Neutrophil (primary cell): ENCODE results near the gene SS18L1.

ENCODE experiments used
- H3K27ac ChIP-seq: fragments of 200-600 bp; sonication (generic); 2 replicates; pipeline ENCODE4 v1.5.1; 2016; ENCODE audit warnings: mild to moderate bottlenecking, moderate library complexity
- H3K27me3 ChIP-seq: fragments of 200-600 bp; sonication (generic); 2 replicates; pipeline ENCODE4 v1.6.0; 2016; ENCODE audit warnings: mild to moderate bottlenecking
- H3K36me3 ChIP-seq: fragments of 200-600 bp; sonication (generic); 2 replicates; pipeline ENCODE4 v1.5.1; 2017
- H3K4me1 ChIP-seq, 2 experiments: fragments of 200-600 bp in 1 of 2; sonication (generic) in 1 of 2; 1 replicate in 1 of 2; 2 replicates in 1 of 2; pipeline versions ENCODE4 v1.5.1 to v1.6.1; 2013 to 2016; ENCODE audit warnings: low read depth in 1 of 2, low read length in 1 of 2, mild to moderate bottlenecking in 1 of 2, moderate library complexity in 1 of 2; ENCODE audit not compliant: control insufficient read depth in 1 of 2, insufficient read depth in 1 of 2
- H3K4me3 ChIP-seq, 2 experiments: fragments of 200-600 bp in 1 of 2; sonication (generic) in 1 of 2; 1 replicate in 1 of 2; 2 replicates in 1 of 2; pipeline ENCODE4 v1.5.1; 2013 to 2016; ENCODE audit warnings: low read depth in 1 of 2, low read length in 1 of 2, mild to moderate bottlenecking in 1 of 2, moderate library complexity in 1 of 2
- H3K9me3 ChIP-seq: fragments of 200-600 bp; sonication (generic); 2 replicates; pipeline ENCODE4 v1.5.1; 2016
- CTCF ChIP-seq: fragments of 200-600 bp; sonication (generic); IDR thresholded peaks from 2 replicates; pipeline ENCODE4 v1.5.1; 2016; ENCODE audit warnings: antibody characterized with exemption

Gene SS18L1

GRCh38 chr20:62230696-62231095 lies 87.1 kb downstream of the SS18L1 start:
- no peaks in the 10 kb centered on the region for H3K4me1 ChIP-seq
- H3K36me3 ChIP-seq = no peaks in the 10 kb centered on the region
- H3K9me3 ChIP-seq = no peaks in the 10 kb centered on the region
- TF ChIP-seq CTCF = no peak
- peak overlapping the region; percentile 78 for H3K27ac ChIP-seq
- H3K27me3 ChIP-seq = peaks cover 50% of the 10 kb centered on the region
- no peak overlapping the region for H3K4me3 ChIP-seq

- H3K27me3 ChIP-seq = peaks cover 44% of the 10 kb centered on the region
- no peaks in the 10 kb centered on the region for H3K9me3 ChIP-seq
- no peak overlapping the region for H3K4me3 ChIP-seq
- no peaks in the 10 kb centered on the region for H3K4me1 ChIP-seq
- H3K27ac ChIP-seq = no peak overlapping the region
- no peak for TF ChIP-seq CTCF
- H3K36me3 ChIP-seq = no peaks in the 10 kb centered on the region
Observed at GRCh38 chr20:62231292-62231691, 87.7 kb downstream of the SS18L1 start.
